Ureter (tissue), 1 donor: Measurements from ENCODE around the gene NT5C1A. TPM values are rescaled to one million over a fixed set of nuclear protein-coding genes. Genes with fewer than 3 reads are reported as not detected.
A peak's percentile ranks its signal among the peaks of the same experiment; 100 is the strongest.

Source experiments
- DNase-seq: peaks from one replicate; pipeline ENCODE4 v3.0.0-alpha.2; 2020; ENCODE audit warnings: low spot score
- total RNA-seq: library from RNA; stranded (reverse); gene quantifications from one replicate; pipeline ENCODE4 v1.2.4, GENCODE V29; 2023
- donor health status: DM: yes; HTN: yes; CAD: no.

NT5C1A gene
- total RNA-seq, 1 donor from 2014 or later: not detected

- no peak for DNase-seq
Measured at GRCh38 chr1:39659538-39659937, 12.4 kb downstream of the NT5C1A start.

GRCh38 chr1:39659110-39659509 is 12.8 kb downstream of the NT5C1A start:
- no peak for DNase-seq

GRCh38 chr1:39657923-39658485 is 13.9 kb downstream of the NT5C1A start:
- no peak for DNase-seq

- DNase-seq: no peak
Measured at GRCh38 chr1:39657402-39657801, 14.5 kb downstream of the NT5C1A start.

- no peak for DNase-seq
Measured at GRCh38 chr1:39656391-39656790, 15.5 kb downstream of the NT5C1A start.

- no peak for DNase-seq
Measured at GRCh38 chr1:39655578-39656268, 16.2 kb downstream of the NT5C1A start.

GRCh38 chr1:39654291-39654690 is 17.6 kb downstream of the NT5C1A start:
- DNase-seq: no peak

GRCh38 chr1:39653546-39654031 is 18.3 kb downstream of the NT5C1A start:
- peak; percentile 77 for DNase-seq

- no peak for DNase-seq
Measured at GRCh38 chr1:39652554-39652953, 19.4 kb downstream of the NT5C1A start.

GRCh38 chr1:39652105-39652504 is 19.8 kb downstream of the NT5C1A start:
- no peak for DNase-seq

- DNase-seq: no peak
Measured at GRCh38 chr1:39650431-39650830, 21.5 kb downstream of the NT5C1A start.

GRCh38 chr1:39649636-39650185 is 22.2 kb downstream of the NT5C1A start:
- DNase-seq: no peak

- DNase-seq: no peak
Measured at GRCh38 chr1:39648496-39648895, 23.4 kb downstream of the NT5C1A start.

- DNase-seq: no peak
Measured at GRCh38 chr1:39647247-39647646, 24.7 kb downstream of the NT5C1A start.

GRCh38 chr1:39646232-39647081 is 25.4 kb downstream of the NT5C1A start:
- peak; percentile 52 for DNase-seq

- DNase-seq: no peak
Measured at GRCh38 chr1:39645411-39646043, 26.4 kb downstream of the NT5C1A start.

GRCh38 chr1:39643705-39644104 is 28.2 kb downstream of the NT5C1A start:
- DNase-seq: no peak

- DNase-seq: no peak
Measured at GRCh38 chr1:39642796-39643195, 29.1 kb downstream of the NT5C1A start.

GRCh38 chr1:39640861-39641260 is 31.0 kb downstream of the NT5C1A start:
- no peak for DNase-seq

- DNase-seq: peak; percentile 65
Measured at GRCh38 chr1:39639305-39640130, 32.4 kb downstream of the NT5C1A start, which contains the start of gene HEYL. TSS of gene HEYL (minus strand) at chr1:39639643. CDS start at chr1:39639625, 18 bp downstream.

GRCh38 chr1:39638965-39639304 is 33.0 kb downstream of the NT5C1A start:
- DNase-seq: no peak
